Activated naive CD4-positive, alpha-beta T cell treated with anti-CD3 and anti-CD28 coated beads, Interleukin-2, amount 50 U/mL, for 24 hours (primary cell): Measurements from ENCODE around the gene GP9.
A peak's percentile ranks its signal among the peaks of the same experiment; 100 is the strongest.

Experiments
- H3K27ac Mint-ChIP-seq: one replicate; pipeline ENCODE4 v1.8.0; 2021; ENCODE audit warnings: mild to moderate bottlenecking, mixed read lengths
- H3K27me3 Mint-ChIP-seq: one replicate; pipeline ENCODE4 v1.8.0; 2021; ENCODE audit warnings: mixed read lengths
- H3K36me3 Mint-ChIP-seq: one replicate; pipeline ENCODE4 v1.8.0; 2021; ENCODE audit warnings: mixed read lengths
- H3K4me1 Mint-ChIP-seq: one replicate; pipeline ENCODE4 v1.8.0; 2021; ENCODE audit warnings: mixed read lengths
- H3K4me3 Mint-ChIP-seq: one replicate; pipeline ENCODE4 v1.8.0; 2021; ENCODE audit warnings: mild to moderate bottlenecking, mixed read lengths
- H3K9me3 Mint-ChIP-seq: one replicate; pipeline ENCODE4 v1.8.0; 2021; ENCODE audit warnings: mixed read lengths

Gene GP9

GRCh38 chr3:129060276-129061022, at the start of gene GP9:
Gene GP9 (plus strand): TSS chr3:129060779. CDS start chr3:129061740, 961 bp downstream.
- H3K4me1 Mint-ChIP-seq, result no peaks in the 10 kb centered on the region
- H3K36me3 Mint-ChIP-seq, result no peaks in the 10 kb centered on the region
- peak within 1 kb of the TSS; percentile 68 for H3K27ac Mint-ChIP-seq
- no peaks in the 10 kb centered on the region for H3K9me3 Mint-ChIP-seq
- H3K4me3 Mint-ChIP-seq, result no peak within 1 kb of the TSS
- no peaks in the 10 kb centered on the region for H3K27me3 Mint-ChIP-seq

- Mint-ChIP-seq H3K27me3 (no peaks in the 10 kb centered on the region), H3K4me3 (no peak overlapping the region), H3K9me3 (no peaks in the 10 kb centered on the region)
Observed at GRCh38 chr3:129013491-129013891, 47.1 kb upstream of the GP9 start.

DNA sequence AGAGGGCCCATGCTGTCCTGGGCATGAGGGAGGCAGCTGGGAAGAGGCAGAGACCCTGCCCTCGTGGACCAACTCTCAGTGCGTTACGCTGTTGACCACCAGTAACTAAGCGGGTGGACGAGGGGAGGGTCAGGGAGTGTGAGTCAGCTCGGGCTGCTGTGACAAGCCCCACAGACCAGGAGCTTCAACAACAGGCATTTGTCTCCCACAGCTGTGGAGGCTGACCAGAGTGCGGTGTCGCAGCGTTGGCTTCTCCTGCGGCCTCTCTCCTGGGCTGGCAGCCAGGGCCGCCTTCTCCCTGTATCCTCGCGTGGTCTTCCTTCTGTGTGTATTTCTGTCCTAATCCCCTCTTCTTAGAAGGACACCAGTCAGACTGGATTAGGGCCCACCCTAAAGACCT, 46.4 kb upstream of the GP9 start:
- Mint-ChIP-seq H3K4me1 (peaks cover 52% of the 10 kb centered on the region), H3K27me3 (no peaks in the 10 kb centered on the region), H3K4me3 (no peak overlapping the region), H3K9me3 (no peaks in the 10 kb centered on the region), H3K36me3 (no peaks in the 10 kb centered on the region), H3K27ac (peak overlapping the region; percentile 97)

More at GRCh38 chr3:129013491-129013891, 47.1 kb upstream of the GP9 start:
- Mint-ChIP-seq H3K36me3 (no peaks in the 10 kb centered on the region), H3K4me1 (peaks cover 45% of the 10 kb centered on the region), H3K27ac (no peak overlapping the region)

GRCh38 chr3:129014793-129015345, 45.7 kb upstream of the GP9 start:
- H3K36me3 Mint-ChIP-seq, result no peaks in the 10 kb centered on the region

DNA sequence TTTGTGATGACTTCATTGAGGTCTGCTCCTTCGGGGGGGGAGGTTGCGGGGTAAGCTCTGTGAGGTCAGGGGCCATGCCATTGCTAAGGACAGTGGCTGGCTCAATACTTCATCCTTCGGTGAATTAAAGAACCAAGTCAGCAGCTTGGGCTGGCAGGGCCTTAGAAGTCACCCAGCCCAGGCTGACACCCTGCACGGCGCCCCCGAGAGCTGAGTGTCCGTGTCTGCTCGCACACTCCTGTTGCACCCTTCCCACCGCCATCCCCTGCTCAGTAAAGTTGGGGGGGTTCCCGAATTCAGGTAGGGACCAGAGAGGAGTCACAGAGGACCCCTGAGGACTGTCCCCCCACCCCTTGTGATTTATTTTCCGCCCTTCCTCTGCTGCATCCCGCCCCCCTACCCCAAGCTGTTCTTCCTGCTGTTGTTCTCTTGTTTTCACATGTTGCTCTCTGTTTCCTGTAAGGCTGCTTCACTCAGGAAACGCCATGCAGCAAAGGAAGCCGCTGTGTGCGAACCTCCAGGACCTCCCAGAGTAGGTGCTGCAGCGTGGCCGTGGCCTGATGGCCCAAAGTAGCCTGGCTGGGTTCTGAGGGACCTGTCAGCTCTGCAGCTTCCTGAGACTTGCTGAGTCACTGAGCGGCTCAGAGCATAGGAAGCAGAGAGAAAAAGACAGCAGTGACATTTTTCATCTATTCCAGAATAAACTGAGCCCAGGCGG, 45.0 kb upstream of the GP9 start:
- no peaks in the 10 kb centered on the region for H3K36me3 Mint-ChIP-seq
- H3K4me3 Mint-ChIP-seq, result peak overlapping the region; percentile 85
- H3K27ac Mint-ChIP-seq, result peak overlapping the region; percentile 97
- H3K27me3 Mint-ChIP-seq, result no peaks in the 10 kb centered on the region
- peaks cover 54% of the 10 kb centered on the region for H3K4me1 Mint-ChIP-seq
- no peaks in the 10 kb centered on the region for H3K9me3 Mint-ChIP-seq

More at GRCh38 chr3:129014793-129015345, 45.7 kb upstream of the GP9 start:
- Mint-ChIP-seq H3K27ac (peak overlapping the region; percentile 97), H3K4me3 (peak overlapping the region; percentile 26), H3K9me3 (no peaks in the 10 kb centered on the region), H3K4me1 (peaks cover 54% of the 10 kb centered on the region), H3K27me3 (no peaks in the 10 kb centered on the region)

GRCh38 chr3:129016356-129016719, 44.2 kb upstream of the GP9 start:
- Mint-ChIP-seq H3K36me3 (no peaks in the 10 kb centered on the region), H3K4me1 (peaks cover 54% of the 10 kb centered on the region), H3K27me3 (no peaks in the 10 kb centered on the region), H3K9me3 (no peaks in the 10 kb centered on the region), H3K27ac (peak overlapping the region; percentile 97), H3K4me3 (peak overlapping the region; percentile 85)

GRCh38 chr3:129016720-129017483, 43.7 kb upstream of the GP9 start:
- Mint-ChIP-seq H3K27me3 (no peaks in the 10 kb centered on the region), H3K4me3 (peak overlapping the region; percentile 33), H3K4me1 (peaks cover 58% of the 10 kb centered on the region), H3K9me3 (no peaks in the 10 kb centered on the region), H3K27ac (peak overlapping the region; percentile 97), H3K36me3 (no peaks in the 10 kb centered on the region)

DNA sequence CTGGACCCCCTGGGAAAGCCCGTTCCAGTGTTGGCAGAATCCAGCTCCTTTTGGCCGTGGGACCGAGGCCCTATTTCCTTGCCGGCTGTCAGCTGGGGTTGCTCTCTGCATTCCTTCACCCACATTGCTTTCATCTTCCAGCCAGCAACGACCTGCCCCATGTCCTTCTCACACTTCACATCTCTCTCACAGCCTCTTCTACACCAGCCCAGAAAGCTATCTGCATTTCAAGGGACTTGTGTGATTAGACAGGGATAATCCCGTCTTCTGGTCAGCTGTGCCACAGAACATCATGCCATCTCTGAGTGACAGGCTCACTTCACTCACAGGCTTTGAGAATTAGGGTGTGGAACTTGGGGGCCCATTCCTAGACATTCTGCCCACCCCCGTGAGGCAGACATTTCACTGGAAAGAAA, 43.1 kb upstream of the GP9 start:
- no peaks in the 10 kb centered on the region for H3K9me3 Mint-ChIP-seq
- no peaks in the 10 kb centered on the region for H3K36me3 Mint-ChIP-seq
- no peaks in the 10 kb centered on the region for H3K27me3 Mint-ChIP-seq
- peak overlapping the region; percentile 40 for H3K4me3 Mint-ChIP-seq
- H3K27ac Mint-ChIP-seq, result no peak overlapping the region
- H3K4me1 Mint-ChIP-seq, result peaks cover 55% of the 10 kb centered on the region

DNA sequence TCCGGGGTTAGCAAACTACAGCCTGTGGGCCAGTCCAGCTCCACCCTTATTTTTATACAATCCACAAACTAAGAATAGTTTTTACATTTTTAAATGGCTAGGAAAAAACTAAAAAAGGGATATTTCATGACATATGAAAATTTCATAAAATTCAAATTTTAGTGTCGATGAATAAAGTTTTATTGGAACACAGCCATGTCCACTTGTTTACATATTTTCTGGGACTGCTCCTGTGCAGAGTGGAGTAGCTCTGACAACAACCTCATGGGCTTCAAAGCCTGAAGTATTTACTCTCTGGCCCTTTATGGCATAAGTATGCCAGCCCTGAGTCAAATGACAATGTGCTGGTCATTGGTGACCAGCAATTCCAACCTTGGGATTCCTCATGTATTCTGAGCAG, 42.3 kb upstream of the GP9 start:
- H3K27ac Mint-ChIP-seq, result no peak overlapping the region
- H3K9me3 Mint-ChIP-seq, result no peaks in the 10 kb centered on the region
- no peaks in the 10 kb centered on the region for H3K27me3 Mint-ChIP-seq
- no peaks in the 10 kb centered on the region for H3K36me3 Mint-ChIP-seq
- H3K4me3 Mint-ChIP-seq, result no peak overlapping the region
- H3K4me1 Mint-ChIP-seq, result peaks cover 53% of the 10 kb centered on the region

- H3K4me1 Mint-ChIP-seq, result peaks cover 53% of the 10 kb centered on the region
- H3K4me3 Mint-ChIP-seq, result no peak overlapping the region
- no peaks in the 10 kb centered on the region for H3K36me3 Mint-ChIP-seq
- H3K9me3 Mint-ChIP-seq, result no peaks in the 10 kb centered on the region
- H3K27me3 Mint-ChIP-seq, result no peaks in the 10 kb centered on the region
- H3K27ac Mint-ChIP-seq, result peak overlapping the region; percentile 67
Observed at GRCh38 chr3:129018751-129019150, 41.8 kb upstream of the GP9 start.

DNA sequence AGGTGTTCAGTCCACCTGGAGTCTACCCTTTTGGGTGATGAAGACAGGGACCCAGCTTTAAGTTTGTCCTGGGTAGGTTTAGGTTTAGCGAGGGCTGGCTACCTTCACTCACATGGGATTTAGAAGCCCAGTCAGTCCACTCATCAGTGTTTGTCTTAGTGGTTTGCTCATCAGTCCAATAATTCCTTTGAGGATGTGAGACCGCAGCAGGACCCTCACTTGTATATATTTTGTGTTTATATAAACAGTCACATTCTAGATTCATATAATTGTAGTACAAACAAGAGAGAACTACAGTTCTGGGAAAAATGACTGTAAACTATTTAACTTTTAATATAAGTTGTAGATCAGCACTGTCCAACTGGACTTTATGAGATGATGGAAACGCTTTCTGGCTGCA, 41.3 kb upstream of the GP9 start:
- no peaks in the 10 kb centered on the region for H3K36me3 Mint-ChIP-seq
- H3K27me3 Mint-ChIP-seq, result no peaks in the 10 kb centered on the region
- H3K27ac Mint-ChIP-seq, result no peak overlapping the region
- H3K9me3 Mint-ChIP-seq, result no peaks in the 10 kb centered on the region
- H3K4me1 Mint-ChIP-seq, result peaks cover 53% of the 10 kb centered on the region
- no peak overlapping the region for H3K4me3 Mint-ChIP-seq

DNA sequence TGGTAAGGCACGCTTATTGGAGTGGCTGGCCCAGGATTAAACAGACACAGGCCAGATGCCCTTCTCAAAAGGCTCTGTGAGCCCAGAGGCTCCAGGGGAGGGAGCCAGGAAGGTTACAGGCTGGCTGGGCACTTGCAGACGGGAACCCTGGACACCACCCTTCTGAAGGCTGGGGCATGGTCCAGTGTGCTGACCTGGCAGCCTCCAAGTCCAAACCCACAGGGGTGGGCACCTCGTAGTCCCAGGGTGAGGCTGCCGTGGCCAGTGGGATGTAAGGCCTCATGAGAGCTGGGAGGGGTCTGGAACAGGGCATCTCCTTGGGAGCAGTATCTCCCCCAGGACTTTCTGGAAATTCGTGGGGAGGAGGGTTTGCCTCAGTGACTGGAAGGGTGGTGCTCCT, 39.9 kb upstream of the GP9 start:
- H3K4me1 Mint-ChIP-seq, result peaks cover 46% of the 10 kb centered on the region
- no peaks in the 10 kb centered on the region for H3K36me3 Mint-ChIP-seq
- H3K4me3 Mint-ChIP-seq, result no peak overlapping the region
- H3K27me3 Mint-ChIP-seq, result no peaks in the 10 kb centered on the region
- H3K9me3 Mint-ChIP-seq, result no peaks in the 10 kb centered on the region
- no peak overlapping the region for H3K27ac Mint-ChIP-seq

DNA sequence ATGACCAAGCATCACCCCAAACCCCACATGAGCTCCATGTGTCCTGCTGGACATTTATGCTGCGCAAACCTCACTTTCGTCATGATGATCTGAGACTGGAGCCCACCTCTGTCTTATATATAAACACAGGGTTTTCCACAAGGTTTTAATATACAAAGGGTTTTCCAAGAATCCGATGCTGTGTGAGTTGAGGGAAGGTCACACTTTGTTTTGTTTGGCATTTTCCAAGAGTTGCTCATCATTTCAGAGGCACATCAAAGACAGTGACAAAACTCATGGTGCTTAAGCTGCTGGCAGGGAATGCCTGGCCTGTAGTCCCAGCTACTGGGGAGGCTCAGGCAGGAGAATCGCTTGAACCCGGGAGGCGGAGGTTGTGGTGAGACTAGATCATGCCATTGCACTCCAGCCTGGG, 39.4 kb upstream of the GP9 start:
- peaks cover 46% of the 10 kb centered on the region for H3K4me1 Mint-ChIP-seq
- no peaks in the 10 kb centered on the region for H3K36me3 Mint-ChIP-seq
- no peaks in the 10 kb centered on the region for H3K9me3 Mint-ChIP-seq
- no peak overlapping the region for H3K4me3 Mint-ChIP-seq
- H3K27me3 Mint-ChIP-seq, result no peaks in the 10 kb centered on the region
- H3K27ac Mint-ChIP-seq, result no peak overlapping the region

DNA sequence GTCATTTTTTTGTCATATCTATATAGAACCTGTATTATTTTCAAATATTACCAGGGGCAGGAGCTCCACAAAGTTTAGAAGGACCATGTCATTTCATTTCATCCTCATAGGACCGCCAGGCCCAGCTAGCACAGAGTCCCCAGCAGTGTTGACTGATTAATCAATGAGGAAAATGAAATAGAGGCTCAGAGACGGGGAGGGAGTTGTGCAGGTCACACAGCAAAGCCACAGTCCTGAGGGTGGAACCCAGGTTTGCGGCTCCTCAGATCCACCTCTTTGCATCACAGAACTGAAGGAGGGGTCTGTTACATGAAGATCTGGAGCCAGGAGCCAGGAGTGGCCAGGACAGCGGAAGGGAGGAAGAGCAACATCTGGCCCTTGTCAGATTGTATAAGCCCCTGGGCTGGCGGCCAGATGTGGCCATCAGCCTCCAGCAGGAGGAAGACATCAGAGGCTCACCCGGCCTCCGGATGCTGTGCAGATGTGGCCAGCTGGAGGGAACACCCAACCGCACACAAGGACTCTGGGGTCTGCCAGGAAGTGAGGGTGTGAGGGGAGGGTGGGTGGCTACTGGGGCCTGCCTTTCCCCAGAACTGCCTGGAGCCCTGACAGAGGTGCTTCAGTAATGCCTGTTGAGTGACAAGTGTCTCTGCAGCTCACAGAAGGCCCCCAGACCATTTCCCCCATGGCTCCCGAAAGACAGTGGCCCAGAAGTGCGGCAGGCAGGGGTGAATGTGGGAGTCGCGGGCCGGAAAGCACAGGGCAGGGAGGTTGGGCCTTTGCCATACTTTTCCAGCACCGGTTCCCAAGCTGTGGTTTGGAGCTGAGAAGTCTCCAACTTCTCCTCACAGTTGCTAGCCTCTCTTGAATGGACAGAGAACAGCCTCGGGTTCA, 38.2 kb upstream of the GP9 start:
- Mint-ChIP-seq H3K4me1 (peaks cover 42% of the 10 kb centered on the region), H3K36me3 (no peaks in the 10 kb centered on the region), H3K27ac (no peak overlapping the region), H3K4me3 (no peak overlapping the region), H3K27me3 (no peaks in the 10 kb centered on the region), H3K9me3 (no peaks in the 10 kb centered on the region)

GRCh38 chr3:129023008-129023358, 37.6 kb upstream of the GP9 start:
- no peaks in the 10 kb centered on the region for H3K27me3 Mint-ChIP-seq
- H3K4me1 Mint-ChIP-seq, result peaks cover 36% of the 10 kb centered on the region
- H3K36me3 Mint-ChIP-seq, result no peaks in the 10 kb centered on the region
- H3K4me3 Mint-ChIP-seq, result no peak overlapping the region
- H3K9me3 Mint-ChIP-seq, result no peaks in the 10 kb centered on the region
- no peak overlapping the region for H3K27ac Mint-ChIP-seq
